ENCODE results near the gene CBR4.

Gene CBR4

GRCh38 chr4:168978001-168978700 lies 31.9 kb downstream of the CBR4 start:
- TF ChIP-seq NFIC (IDR thresholded peaks at IDR 0.05) = peak; percentile 84
- 0 out of 2 replicates have a peak, but pooled peaks have one; percentile 36 for TF ChIP-seq YY1 (IDR thresholded peaks at IDR 0.05; ENCODE audit: low read depth)
- no peak for TF ChIP-seq CREB1 (IDR thresholded peaks at IDR 0.05; ENCODE audit: low read depth)

- TF ChIP-seq USF1 (IDR thresholded peaks at IDR 0.05) (no peak), MAX (IDR thresholded peaks at IDR 0.05) (no peak), EP300 (IDR thresholded peaks at IDR 0.05; ENCODE audit: borderline replicate concordance) (no peak), EGR1 (IDR thresholded peaks at IDR 0.05) (no peak), YY1 (IDR thresholded peaks at IDR 0.05; ENCODE audit: low read depth) (no peak), RAD21 (IDR thresholded peaks at IDR 0.05; ENCODE audit: low read depth) (no peak), FOXM1 (IDR thresholded peaks at IDR 0.05; ENCODE audit: borderline replicate concordance, low read depth) (no peak), TCF12 (IDR thresholded peaks at IDR 0.05; ENCODE audit: low read depth) (no peak), CREB1 (IDR thresholded peaks at IDR 0.05; ENCODE audit: low read depth) (no peak), TAF1 (IDR thresholded peaks at IDR 0.05; ENCODE audit: low read depth) (no peak), REST (IDR thresholded peaks at IDR 0.05; ENCODE audit: low read depth) (no peak), CEBPB (IDR thresholded peaks at IDR 0.05) (no peak), ZBTB7A (IDR thresholded peaks at IDR 0.05; ENCODE audit: low read depth) (no peak), NFIC (IDR thresholded peaks at IDR 0.05) (no peak), TEAD4 (IDR thresholded peaks at IDR 0.05) (no peak)
These were observed 37.5 kb downstream of the CBR4 start for GRCh38 chr4:168972596-168972995.

- TF ChIP-seq CREB1 (IDR thresholded peaks at IDR 0.05; ENCODE audit: low read depth) (no peak), TAF1 (IDR thresholded peaks at IDR 0.05; ENCODE audit: low read depth) (no peak), ZBTB7A (IDR thresholded peaks at IDR 0.05; ENCODE audit: low read depth) (no peak), REST (IDR thresholded peaks at IDR 0.05; ENCODE audit: low read depth) (no peak), MAX (IDR thresholded peaks at IDR 0.05) (no peak), TEAD4 (IDR thresholded peaks at IDR 0.05) (no peak), EP300 (IDR thresholded peaks at IDR 0.05; ENCODE audit: borderline replicate concordance) (no peak)
These were observed 49.3 kb downstream of the CBR4 start for GRCh38 chr4:168960716-168961115.

GRCh38 chr4:168955674-168956073 lies 54.4 kb downstream of the CBR4 start:
- no peak for TF ChIP-seq EP300 (IDR thresholded peaks at IDR 0.05; ENCODE audit: borderline replicate concordance)
- TF ChIP-seq YY1 (IDR thresholded peaks at IDR 0.05; ENCODE audit: low read depth) = no peak
- TF ChIP-seq NFIC (IDR thresholded peaks at IDR 0.05) = no peak
- no peak for TF ChIP-seq TAF1 (IDR thresholded peaks at IDR 0.05; ENCODE audit: low read depth)
- no peak for TF ChIP-seq CEBPB (IDR thresholded peaks at IDR 0.05)
- TF ChIP-seq ZBTB7A (IDR thresholded peaks at IDR 0.05; ENCODE audit: low read depth) = no peak
- no peak for TF ChIP-seq TCF12 (IDR thresholded peaks at IDR 0.05; ENCODE audit: low read depth)
- no peak for TF ChIP-seq USF1 (IDR thresholded peaks at IDR 0.05)
- TF ChIP-seq TEAD4 (IDR thresholded peaks at IDR 0.05) = no peak
- no peak for TF ChIP-seq EGR1 (IDR thresholded peaks at IDR 0.05)
- no peak for TF ChIP-seq FOXM1 (IDR thresholded peaks at IDR 0.05; ENCODE audit: borderline replicate concordance, low read depth)
- TF ChIP-seq CREB1 (IDR thresholded peaks at IDR 0.05; ENCODE audit: low read depth) = no peak
- no peak for TF ChIP-seq RAD21 (IDR thresholded peaks at IDR 0.05; ENCODE audit: low read depth)

- TF ChIP-seq EP300 (IDR thresholded peaks at IDR 0.05; ENCODE audit: borderline replicate concordance) (no peak), USF1 (IDR thresholded peaks at IDR 0.05) (no peak), YY1 (IDR thresholded peaks at IDR 0.05; ENCODE audit: low read depth) (no peak), REST (IDR thresholded peaks at IDR 0.05; ENCODE audit: low read depth) (no peak)
These were observed 64.8 kb downstream of the CBR4 start for GRCh38 chr4:168945291-168945690.

Measured in Ishikawa (cell line).